Neural cell (in vitro differentiated cells): ENCODE data around the gene GALNT15.

Experiments used
- CTCF ChIP-seq: fragments of 450-650 bp; IDR thresholded peaks from 2 replicates; pipeline ENCODE4 v1.5.1; 2014; ENCODE audit warnings: antibody characterized with exemption, mild to moderate bottlenecking, moderate library complexity; ENCODE audit not compliant: poor library complexity, severe bottlenecking
- EP300 ChIP-seq: fragments of 450-650 bp; conservative IDR thresholded peaks from 2 replicates; pipeline ENCODE4 v1.6.1; 2014; ENCODE audit warnings: antibody characterized with exemption, mild to moderate bottlenecking, moderate library complexity; ENCODE audit not compliant: poor library complexity, severe bottlenecking
- EZH2 ChIP-seq: fragments of 200-600, 300-800 bp; shearing (Covaris generic), sonication (generic); IDR thresholded peaks from 2 replicates; pipeline ENCODE4 v1.6.1; 2014; ENCODE audit warnings: antibody characterized with exemption, low read length, borderline replicate concordance, mild to moderate bottlenecking; ENCODE audit not compliant: insufficient read depth, poor library complexity, severe bottlenecking
- POLR2AphosphoS5 ChIP-seq: IDR thresholded peaks from 2 replicates; pipeline ENCODE4 v1.6.1; 2012
- RAD21 ChIP-seq: fragments of 450-650 bp; conservative IDR thresholded peaks from 2 replicates; pipeline ENCODE4 v1.6.1; 2014; ENCODE audit warnings: antibody characterized with exemption, mild to moderate bottlenecking, moderate library complexity
- SMC3 ChIP-seq: fragments of 450-650 bp; conservative IDR thresholded peaks from 2 replicates; pipeline ENCODE4 v1.6.1; 2014; ENCODE audit warnings: antibody characterized with exemption, mild to moderate bottlenecking, moderate library complexity; ENCODE audit not compliant: poor library complexity
- TF ChIP-seq, protein P1 (sequence below): IDR thresholded peaks from 2 replicates; pipeline ENCODE4 v1.6.1; 2012; ENCODE audit warnings: borderline replicate concordance

DNA sequence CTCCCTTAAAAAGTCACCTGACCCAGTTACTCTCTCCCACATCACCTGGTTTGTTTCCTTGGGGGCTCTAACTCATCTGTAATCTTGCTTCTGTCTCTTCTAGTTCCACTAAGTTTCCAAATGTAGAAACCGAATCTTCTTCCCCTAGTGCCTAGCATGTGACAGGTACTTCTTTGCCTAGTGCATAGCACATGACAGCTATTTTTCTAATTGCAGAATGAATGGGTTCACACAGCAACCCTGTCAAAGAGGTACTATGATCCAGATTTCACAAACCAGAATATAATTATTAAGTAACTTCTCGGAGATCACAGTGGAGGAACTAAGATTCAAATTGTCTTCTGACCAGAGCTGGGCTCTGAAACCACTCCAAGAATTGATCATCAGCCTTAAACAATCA, 82.8 kb downstream of the GALNT15 start:
- TF ChIP-seq CTCF (no peak), EP300 (no peak), SMC3 (no peak), EZH2 (no peak), POLR2AphosphoS5 (no peak), RAD21 (no peak)
- TF ChIP-seq, protein P1, sequence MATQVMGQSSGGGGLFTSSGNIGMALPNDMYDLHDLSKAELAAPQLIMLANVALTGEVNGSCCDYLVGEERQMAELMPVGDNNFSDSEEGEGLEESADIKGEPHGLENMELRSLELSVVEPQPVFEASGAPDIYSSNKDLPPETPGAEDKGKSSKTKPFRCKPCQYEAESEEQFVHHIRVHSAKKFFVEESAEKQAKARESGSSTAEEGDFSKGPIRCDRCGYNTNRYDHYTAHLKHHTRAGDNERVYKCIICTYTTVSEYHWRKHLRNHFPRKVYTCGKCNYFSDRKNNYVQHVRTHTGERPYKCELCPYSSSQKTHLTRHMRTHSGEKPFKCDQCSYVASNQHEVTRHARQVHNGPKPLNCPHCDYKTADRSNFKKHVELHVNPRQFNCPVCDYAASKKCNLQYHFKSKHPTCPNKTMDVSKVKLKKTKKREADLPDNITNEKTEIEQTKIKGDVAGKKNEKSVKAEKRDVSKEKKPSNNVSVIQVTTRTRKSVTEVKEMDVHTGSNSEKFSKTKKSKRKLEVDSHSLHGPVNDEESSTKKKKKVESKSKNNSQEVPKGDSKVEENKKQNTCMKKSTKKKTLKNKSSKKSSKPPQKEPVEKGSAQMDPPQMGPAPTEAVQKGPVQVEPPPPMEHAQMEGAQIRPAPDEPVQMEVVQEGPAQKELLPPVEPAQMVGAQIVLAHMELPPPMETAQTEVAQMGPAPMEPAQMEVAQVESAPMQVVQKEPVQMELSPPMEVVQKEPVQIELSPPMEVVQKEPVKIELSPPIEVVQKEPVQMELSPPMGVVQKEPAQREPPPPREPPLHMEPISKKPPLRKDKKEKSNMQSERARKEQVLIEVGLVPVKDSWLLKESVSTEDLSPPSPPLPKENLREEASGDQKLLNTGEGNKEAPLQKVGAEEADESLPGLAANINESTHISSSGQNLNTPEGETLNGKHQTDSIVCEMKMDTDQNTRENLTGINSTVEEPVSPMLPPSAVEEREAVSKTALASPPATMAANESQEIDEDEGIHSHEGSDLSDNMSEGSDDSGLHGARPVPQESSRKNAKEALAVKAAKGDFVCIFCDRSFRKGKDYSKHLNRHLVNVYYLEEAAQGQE = no peak
